Suppressor macrophage treated with lipopolysaccharide for 4 hours (primary cell): ENCODE measurements around the gene SMARCA4.
"Not testable (repeated sequence)": the region's sequence is repeated elsewhere in the genome, so short reads cannot be mapped to it uniquely, and the experiment has no call there.

Experiments
- DNase-seq: peaks from one replicate; pipeline ENCODE4 v3.0.0-alpha.2; 2020

The SMARCA4 gene

GRCh38 chr19:11041194-11041593, 80.4 kb downstream of the SMARCA4 start:
- DNase-seq: no peak

- DNase-seq: no peak
These were observed 81.3 kb downstream of the SMARCA4 start for GRCh38 chr19:11041966-11042627.

DNA sequence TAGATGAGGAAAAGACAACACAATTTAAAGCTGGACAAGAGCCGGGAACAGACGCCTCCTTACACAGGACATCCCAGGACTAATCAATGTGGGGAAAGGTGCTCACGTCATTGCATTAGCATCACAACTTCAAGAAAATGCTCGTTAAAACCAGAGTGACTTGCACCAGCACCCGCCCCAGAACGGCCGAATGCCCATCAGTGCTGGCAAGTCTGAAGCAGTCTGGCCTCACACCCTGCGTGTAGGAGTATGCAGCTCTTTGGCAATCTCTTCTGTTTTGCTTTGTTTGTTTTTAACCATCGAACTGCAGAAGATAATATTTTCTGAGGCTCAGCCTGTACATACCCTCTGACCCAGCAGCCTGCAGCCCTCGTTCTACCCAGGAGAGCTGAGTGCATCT, 83.6 kb downstream of the SMARCA4 start:
- no peak for DNase-seq

GRCh38 chr19:11045536-11045935, 84.7 kb downstream of the SMARCA4 start:
- DNase-seq: no peak

DNA sequence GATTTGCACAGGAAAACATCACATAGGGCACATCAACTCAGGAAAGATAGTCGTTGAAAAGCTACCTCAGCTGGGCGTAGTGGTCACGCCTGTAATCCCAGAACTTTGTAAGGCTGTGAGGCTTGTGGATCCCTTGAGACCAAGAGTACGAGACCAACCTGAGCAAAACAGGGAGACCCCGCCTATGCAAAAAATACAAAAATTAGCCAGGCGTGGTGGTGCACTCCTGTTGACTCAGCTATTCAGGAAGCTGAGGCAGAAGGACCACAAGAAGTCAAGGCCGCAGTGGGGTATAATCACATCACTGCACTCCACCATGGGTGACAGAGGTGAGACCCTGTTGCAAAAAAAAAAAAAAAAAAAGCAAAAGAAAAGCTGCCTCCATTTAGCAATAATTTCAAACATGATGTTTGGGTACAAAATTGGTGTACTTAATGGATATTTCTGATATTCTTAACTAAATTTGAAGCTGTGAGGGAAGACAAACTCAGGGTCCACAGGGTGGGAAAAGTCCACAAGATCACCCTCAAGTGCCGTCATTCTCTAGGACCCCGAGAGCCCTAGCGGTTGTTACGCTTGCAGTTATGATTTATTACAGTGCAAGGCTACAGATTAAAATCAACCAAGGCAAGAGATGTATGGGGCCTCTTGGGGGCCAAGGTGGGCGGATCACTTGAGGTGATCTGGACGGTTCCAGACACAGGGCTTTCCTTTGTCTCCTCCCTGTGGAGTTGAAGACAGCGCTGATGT, 86.0 kb downstream of the SMARCA4 start:
- DNase-seq: no peak

DNA sequence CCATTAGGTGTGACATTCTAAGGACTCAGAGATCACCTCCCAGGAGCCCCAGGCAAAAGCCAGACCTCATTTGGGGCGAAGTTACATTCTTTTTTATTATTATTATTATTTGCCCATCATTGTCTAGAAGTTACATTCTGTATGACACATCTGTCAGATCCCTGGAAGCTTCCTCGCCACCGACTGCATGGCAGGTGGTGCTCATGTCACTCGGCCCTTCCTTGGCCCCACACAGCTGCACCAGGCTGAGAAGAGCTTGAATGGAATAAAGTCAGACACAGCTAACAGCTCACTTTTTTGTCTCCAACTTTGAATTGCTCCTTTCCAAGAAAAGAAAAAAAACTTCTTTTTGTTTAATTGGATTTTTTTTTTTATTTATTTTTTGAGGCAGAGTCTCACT, 87.0 kb downstream of the SMARCA4 start:
- no peak for DNase-seq

- no peak for DNase-seq
These were observed 89.7 kb downstream of the SMARCA4 start for GRCh38 chr19:11050323-11051114.

- no peak for DNase-seq
These were observed 93.0 kb downstream of the SMARCA4 start for GRCh38 chr19:11053817-11054195.

GRCh38 chr19:11054200-11054599, 93.4 kb downstream of the SMARCA4 start:
- DNase-seq: no peak

DNA sequence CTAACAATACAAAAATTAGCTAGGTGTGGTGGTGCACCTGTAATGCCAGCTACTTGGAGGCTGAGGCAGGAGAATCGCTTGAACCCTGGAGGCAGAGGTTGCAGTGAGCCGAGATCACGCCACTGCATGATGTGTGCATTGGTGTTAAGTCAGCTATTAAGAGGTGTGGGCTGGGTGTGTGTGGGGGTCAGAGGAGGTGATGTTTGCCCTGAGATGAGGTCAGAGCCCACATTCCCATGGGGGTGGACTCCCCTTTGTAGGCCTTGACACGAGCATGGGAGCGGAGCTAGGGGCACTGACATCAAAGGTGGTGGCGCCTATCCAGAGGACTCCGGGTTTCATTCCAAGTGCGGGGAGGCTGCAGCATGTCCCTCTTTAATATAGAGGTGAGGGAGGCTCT, 93.8 kb downstream of the SMARCA4 start:
- no peak for DNase-seq

DNA sequence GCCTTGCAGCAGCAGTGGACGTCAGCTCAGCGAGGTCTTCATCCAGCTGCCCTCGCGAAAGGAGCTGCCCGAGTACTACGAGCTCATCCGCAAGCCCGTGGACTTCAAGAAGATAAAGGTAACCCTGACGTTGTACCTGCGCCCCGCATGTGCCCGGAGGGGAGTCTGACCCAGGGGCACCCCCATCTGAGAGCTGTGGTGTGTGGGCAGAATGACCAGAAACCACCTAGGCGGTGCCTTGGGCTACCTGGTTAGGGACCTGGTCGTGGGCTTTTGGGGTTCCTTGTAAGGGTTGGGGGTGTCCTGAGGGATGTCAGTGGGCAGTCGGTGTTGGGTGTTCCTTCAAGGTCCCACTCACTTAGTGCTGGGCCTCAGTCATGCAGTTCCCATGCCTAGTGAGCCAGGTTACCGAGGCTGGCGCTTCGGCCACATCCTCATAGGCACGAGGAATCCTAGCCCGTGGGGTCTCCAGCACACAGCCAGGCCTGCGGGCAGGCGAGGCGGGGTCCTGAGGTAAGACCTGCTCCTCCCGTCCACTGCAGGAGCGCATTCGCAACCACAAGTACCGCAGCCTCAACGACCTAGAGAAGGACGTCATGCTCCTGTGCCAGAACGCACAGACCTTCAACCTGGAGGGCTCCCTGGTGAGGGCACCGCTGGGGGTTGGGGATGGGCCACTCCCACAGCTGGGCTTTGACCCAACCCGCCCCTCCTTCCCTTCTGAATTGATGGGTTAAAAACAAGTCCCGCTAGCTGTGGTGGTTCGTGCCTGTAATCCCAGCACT, 97.6 kb downstream of the SMARCA4 start:
- no peak for DNase-seq

DNA sequence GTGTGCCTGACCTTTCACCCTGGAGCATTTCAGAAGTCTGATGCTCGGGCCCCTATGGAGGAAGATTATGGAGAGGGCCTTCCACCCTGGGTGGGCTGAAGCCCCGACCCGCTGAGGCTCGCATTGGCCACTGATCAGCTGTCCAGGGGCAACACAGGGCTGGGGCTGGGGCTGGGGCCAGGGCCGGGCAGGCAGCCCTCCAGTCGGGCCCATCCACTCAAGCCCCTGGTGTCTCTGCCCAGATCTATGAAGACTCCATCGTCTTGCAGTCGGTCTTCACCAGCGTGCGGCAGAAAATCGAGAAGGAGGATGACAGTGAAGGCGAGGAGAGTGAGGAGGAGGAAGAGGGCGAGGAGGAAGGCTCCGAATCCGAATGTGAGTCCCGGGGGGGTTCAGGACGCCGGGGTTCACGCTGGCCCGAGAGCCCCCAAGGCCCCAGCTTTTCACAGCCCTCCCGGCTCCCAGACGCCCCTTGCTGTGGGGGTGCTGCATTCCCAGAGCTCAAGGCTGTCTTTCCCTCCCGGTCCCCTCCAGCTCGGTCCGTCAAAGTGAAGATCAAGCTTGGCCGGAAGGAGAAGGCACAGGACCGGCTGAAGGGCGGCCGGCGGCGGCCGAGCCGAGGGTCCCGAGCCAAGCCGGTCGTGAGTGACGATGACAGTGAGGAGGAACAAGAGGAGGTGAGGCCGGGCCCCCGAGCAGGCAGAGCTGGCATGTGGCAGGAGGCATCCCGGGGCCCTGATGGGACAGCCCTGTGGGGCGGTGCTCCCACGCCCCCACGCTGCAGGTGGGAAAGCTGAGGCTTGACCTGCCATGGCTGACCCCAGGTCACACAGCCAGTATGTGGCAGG, 98.9 kb downstream of the SMARCA4 start:
- no peak for DNase-seq

DNA sequence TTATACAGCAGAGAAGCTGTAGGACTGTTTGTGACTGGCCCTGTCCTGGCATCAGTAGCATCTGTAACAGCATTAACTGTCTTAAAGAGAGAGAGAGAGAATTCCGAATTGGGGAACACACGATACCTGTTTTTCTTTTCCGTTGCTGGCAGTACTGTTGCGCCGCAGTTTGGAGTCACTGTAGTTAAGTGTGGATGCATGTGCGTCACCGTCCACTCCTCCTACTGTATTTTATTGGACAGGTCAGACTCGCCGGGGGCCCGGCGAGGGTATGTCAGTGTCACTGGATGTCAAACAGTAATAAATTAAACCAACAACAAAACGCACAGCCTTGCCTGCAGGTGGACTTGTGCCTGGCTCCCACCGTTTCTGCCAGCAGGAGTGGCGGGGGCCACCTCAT, 101.1 kb downstream of the SMARCA4 start:
- no peak for DNase-seq

GRCh38 chr19:11063434-11063833, 102.6 kb downstream of the SMARCA4 start:
- DNase-seq: no peak

DNA sequence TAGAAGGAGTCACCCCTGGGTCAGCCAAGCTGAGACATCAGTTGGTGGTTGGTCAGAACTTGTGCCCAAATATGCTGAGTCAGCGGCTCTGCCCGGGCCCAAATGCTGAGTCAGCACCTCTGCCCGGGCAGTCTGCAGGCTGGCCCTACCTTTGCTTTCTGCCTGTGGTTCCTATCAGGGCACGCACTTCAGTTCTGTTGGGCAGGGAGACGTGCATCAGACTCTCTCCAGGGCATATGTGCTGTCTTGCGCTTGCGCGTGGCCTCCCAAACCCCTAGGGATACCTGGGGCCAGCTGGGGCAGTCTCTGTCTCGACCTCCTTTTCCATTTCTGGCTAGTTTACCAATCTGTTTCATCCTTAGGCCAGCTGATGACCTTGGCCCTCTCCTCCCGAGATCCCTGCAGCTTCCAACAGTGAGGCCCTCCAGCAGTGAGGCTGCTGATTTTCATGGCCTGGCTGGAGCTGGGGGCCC, 104.0 kb downstream of the SMARCA4 start:
- no peak for DNase-seq

- DNase-seq: no peak
These were observed 105.5 kb downstream of the SMARCA4 start for GRCh38 chr19:11066326-11066725.

- DNase-seq: no peak
These were observed 106.7 kb downstream of the SMARCA4 start for GRCh38 chr19:11067356-11068113.

- DNase-seq: peak; percentile 23
These were observed 108.7 kb downstream of the SMARCA4 start for GRCh38 chr19:11069561-11069960.

DNA sequence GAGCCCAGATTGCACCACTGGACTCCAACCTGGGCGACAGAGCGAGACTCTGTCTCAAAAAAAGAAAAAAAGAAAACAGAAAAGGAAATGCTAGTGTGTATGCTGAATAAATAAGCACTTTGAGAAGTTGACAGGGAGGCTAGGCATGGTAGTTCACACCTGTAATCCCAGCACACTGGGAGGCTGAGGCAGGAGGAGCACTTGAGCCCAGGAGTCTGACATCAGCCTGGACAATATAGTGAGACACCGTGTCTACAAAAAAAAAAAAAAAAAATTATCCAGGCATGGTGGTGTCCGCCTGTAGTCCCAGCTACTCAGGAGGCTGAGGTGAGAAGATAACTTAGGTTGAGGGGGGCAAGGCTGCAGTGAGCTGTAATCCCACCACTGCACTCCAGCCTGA, 109.3 kb downstream of the SMARCA4 start:
- DNase-seq: no peak

DNA sequence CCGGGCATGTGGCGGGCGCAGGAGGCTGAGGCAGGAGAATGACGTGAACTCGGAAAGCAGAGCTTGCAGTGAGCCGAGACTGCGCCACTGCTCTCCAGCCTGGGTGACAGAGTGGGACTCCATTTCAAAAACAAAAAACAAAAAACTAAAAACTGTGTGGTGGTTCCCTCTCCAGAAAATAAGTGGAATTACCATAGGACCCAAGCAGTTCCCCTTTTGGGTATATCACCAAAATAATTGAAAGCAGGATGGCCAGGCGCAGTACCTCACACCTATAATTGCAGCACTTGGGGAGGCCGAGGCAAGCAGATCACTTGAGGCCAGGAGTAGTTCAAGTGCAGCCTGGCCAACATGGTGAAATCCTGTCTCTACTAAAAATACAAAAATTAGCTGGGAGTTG, 112.7 kb downstream of the SMARCA4 start:
- no peak for DNase-seq

DNA sequence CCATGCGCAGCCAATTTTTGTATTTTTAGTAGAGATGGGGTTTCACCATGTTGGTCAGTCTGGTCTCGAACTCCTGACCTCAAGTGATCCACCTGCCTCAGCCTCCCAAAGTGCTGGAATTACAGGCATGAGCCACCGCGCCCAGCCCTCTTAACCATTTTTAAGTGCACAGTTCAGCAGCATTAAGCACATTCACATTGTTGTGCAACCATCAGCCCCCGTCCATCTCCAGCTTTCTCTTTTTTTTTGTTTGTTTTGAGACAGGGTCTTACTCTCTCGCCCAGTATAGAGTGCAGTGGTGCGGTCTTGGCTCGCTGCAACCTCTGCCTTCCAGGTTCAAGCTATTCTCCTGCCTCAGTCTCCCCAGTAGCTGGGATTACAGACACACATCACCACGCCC, 116.0 kb downstream of the SMARCA4 start:
- DNase-seq: not testable (repeated sequence)
